DOHH2 (cell line): ENCODE measurements around the gene PCDH9.

ENCODE experiments used
- EZH2phosphoT487 ChIP-seq: fragments of 200-600 bp; sonication (generic); IDR thresholded peaks from 2 replicates; pipeline ENCODE4 v1.6.1; 2017; ENCODE audit warnings: borderline replicate concordance, mild to moderate bottlenecking, antibody characterized with exemption, low read length, moderate library complexity, mixed read lengths
- TF ChIP-seq, protein P1 (sequence below): fragments of 200-600 bp; sonication (generic); IDR thresholded peaks from one replicate; pipeline ENCODE4 v1.5.1; 2014; ENCODE audit warnings: antibody characterized with exemption, mild to moderate bottlenecking, low read depth, low read length; ENCODE audit not compliant: poor library complexity, severe bottlenecking

DNA sequence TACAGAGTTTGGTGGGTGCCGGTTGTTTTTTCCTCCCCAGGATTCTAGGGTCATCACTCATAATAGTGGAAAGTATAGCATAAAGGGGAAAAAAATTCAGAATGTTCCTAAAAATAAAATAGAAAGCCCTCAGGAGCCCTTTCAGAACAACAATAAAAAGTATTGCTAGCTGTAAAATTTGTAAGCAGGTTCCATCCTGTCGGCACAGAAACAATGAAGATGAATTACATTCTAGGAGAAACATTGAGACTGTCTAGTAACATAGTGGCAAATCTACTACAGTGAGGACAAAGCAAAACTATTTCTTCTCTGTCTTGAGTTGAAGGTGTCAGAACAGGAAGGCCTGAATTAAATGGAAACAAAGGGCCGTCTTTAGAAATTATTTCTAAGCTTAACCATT is 870.7 kb downstream of the PCDH9 start:
- TF ChIP-seq, protein P1, sequence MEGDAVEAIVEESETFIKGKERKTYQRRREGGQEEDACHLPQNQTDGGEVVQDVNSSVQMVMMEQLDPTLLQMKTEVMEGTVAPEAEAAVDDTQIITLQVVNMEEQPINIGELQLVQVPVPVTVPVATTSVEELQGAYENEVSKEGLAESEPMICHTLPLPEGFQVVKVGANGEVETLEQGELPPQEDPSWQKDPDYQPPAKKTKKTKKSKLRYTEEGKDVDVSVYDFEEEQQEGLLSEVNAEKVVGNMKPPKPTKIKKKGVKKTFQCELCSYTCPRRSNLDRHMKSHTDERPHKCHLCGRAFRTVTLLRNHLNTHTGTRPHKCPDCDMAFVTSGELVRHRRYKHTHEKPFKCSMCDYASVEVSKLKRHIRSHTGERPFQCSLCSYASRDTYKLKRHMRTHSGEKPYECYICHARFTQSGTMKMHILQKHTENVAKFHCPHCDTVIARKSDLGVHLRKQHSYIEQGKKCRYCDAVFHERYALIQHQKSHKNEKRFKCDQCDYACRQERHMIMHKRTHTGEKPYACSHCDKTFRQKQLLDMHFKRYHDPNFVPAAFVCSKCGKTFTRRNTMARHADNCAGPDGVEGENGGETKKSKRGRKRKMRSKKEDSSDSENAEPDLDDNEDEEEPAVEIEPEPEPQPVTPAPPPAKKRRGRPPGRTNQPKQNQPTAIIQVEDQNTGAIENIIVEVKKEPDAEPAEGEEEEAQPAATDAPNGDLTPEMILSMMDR, result no peak
- TF ChIP-seq EZH2phosphoT487, result no peak
